Measurements from ENCODE around the gene FURIN. TPM values are rescaled to one million over a fixed set of nuclear protein-coding genes. Genes with fewer than 3 reads are reported as not detected.

FURIN gene
- total and polyA plus RNA-seq, 2 donors (not counting 1 experiment from before 2014, with no cell fraction given) = 19.4 to 27.9 TPM

DNA sequence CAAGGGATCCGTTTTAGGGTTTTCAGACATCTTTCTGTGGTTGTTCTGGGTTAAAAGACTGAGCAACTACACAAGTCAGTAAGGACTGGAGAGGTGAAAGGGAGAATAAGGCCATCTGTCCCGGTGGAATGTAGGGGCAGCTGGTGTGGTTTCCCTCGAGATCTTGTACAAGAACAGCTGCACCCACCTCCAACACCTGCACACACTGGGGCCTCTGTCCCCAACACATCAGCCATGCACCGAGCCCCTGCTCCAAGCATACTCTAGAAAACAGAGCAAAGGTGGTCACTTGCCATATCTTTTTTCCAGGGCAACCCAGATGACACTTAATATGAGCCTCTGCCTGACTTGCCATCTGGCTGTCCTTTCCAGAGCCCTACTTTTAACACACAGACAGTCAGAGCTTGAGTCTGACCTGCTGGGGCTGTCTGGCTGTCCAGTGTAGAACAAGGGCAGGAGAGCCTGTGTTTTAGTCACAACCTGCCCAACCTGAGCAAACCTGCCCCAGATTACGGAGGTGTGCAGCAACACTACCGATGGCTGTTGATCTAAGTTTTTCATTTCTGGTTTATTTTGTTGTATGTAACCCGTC, 46.9 kb downstream of the FURIN start:
- Histone ChIP-seq H3K36me3 (ENCODE audit: control insufficient read depth, insufficient read depth, low read length) (peaks cover 25% of the 10 kb centered on the region), H3K27ac (ENCODE audit: insufficient read depth, low read length) (no peak overlapping the region)
- no peak for DNase-seq (ENCODE audit: low read depth in 2 of 2)

DNA sequence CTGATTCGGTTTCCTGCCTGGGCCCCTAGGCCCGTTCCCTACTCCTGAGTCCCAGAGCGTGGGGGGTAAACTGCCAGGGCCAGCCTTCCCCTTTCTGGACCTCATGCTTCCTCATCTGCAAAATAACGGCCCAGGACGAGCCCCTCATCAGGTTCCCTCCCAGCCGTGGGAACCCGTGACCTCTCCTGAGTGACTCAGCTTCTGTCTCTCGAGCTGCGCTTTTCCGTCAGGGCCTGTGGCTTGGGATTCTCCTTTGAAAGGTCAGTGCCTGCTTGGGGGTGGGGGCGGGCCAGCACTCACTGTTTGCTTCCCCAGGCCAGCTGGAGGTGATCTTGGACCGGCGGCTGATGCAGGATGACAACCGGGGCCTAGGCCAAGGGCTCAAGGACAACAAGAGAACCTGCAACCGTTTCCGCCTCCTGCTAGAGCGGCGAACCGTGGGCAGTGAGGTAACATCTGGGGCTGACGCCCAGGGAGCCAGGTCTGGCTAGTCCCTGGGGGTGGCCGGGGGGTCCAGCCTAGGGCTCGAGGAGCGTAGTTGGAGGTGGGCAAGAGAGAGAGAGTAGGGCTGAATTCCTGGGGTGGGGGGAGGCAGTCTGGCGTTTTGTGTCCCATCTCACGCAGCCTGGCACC, 47.5 kb downstream of the FURIN start:
- Histone ChIP-seq H3K4me3 (replicated peaks in 1 of 4; ENCODE audit: control extremely low read depth in 1 of 4, insufficient read depth in 1 of 4, low read depth in 3 of 4, low read length in 4 of 4) (no peak overlapping the region), H3K27ac (ENCODE audit: insufficient read depth, low read length) (no peak overlapping the region), H3K4me2 (ENCODE audit: extremely low read depth, insufficient read depth, low read length) (no peak overlapping the region), H3K9me3 (ENCODE audit: control insufficient read depth, insufficient read depth, low read depth, low read length) (no peaks in the 10 kb centered on the region), H2AFZ (ENCODE audit: low read length) (no peak overlapping the region), H3K36me3 (ENCODE audit: control insufficient read depth, insufficient read depth, low read length) (peaks cover 26% of the 10 kb centered on the region), H3K4me1 (ENCODE audit: control insufficient read depth, extremely low read depth, insufficient read depth, low read length) (no peaks in the 10 kb centered on the region), H3K27me3 (ENCODE audit: control insufficient read depth, insufficient read depth, low read length) (no peaks in the 10 kb centered on the region), H4K20me1 (ENCODE audit: control insufficient read depth, extremely low read depth, insufficient read depth, low read length) (no peaks in the 10 kb centered on the region), H3K79me2 (ENCODE audit: control insufficient read depth, insufficient read depth, low read length) (no peaks in the 10 kb centered on the region), H3K9ac (ENCODE audit: insufficient read depth, low read length) (no peak overlapping the region)
- DNase-seq (ENCODE audit: low read depth in 2 of 2) = peak; percentile 26 to 58
- TF ChIP-seq, protein P1, sequence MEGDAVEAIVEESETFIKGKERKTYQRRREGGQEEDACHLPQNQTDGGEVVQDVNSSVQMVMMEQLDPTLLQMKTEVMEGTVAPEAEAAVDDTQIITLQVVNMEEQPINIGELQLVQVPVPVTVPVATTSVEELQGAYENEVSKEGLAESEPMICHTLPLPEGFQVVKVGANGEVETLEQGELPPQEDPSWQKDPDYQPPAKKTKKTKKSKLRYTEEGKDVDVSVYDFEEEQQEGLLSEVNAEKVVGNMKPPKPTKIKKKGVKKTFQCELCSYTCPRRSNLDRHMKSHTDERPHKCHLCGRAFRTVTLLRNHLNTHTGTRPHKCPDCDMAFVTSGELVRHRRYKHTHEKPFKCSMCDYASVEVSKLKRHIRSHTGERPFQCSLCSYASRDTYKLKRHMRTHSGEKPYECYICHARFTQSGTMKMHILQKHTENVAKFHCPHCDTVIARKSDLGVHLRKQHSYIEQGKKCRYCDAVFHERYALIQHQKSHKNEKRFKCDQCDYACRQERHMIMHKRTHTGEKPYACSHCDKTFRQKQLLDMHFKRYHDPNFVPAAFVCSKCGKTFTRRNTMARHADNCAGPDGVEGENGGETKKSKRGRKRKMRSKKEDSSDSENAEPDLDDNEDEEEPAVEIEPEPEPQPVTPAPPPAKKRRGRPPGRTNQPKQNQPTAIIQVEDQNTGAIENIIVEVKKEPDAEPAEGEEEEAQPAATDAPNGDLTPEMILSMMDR (conservative IDR thresholded peaks at IDR 0.05 in 1 of 2, IDR thresholded peaks at IDR 0.05 in 1 of 2; ENCODE audit: low read depth in 1 of 2, low read length in 2 of 2) = no peak
- no peak for TF ChIP-seq EZH2 (IDR thresholded peaks at IDR 0.05; ENCODE audit: low read length, missing control alignments)

More for the DNA sequence above, 46.9 kb downstream of the FURIN start:
- Histone ChIP-seq H4K20me1 (ENCODE audit: control insufficient read depth, extremely low read depth, insufficient read depth, low read length) (no peaks in the 10 kb centered on the region), H2AFZ (ENCODE audit: low read length) (no peak overlapping the region), H3K4me1 (ENCODE audit: control insufficient read depth, extremely low read depth, insufficient read depth, low read length) (no peaks in the 10 kb centered on the region), H3K27me3 (ENCODE audit: control insufficient read depth, insufficient read depth, low read length) (no peaks in the 10 kb centered on the region), H3K9ac (ENCODE audit: insufficient read depth, low read length) (no peak overlapping the region), H3K4me2 (ENCODE audit: extremely low read depth, insufficient read depth, low read length) (no peak overlapping the region), H3K4me3 (replicated peaks in 1 of 4; ENCODE audit: control extremely low read depth in 1 of 4, insufficient read depth in 1 of 4, low read depth in 3 of 4, low read length in 4 of 4) (no peak overlapping the region), H3K79me2 (ENCODE audit: control insufficient read depth, insufficient read depth, low read length) (no peaks in the 10 kb centered on the region), H3K9me3 (ENCODE audit: control insufficient read depth, insufficient read depth, low read depth, low read length) (no peaks in the 10 kb centered on the region)
- TF ChIP-seq, protein P1 (conservative IDR thresholded peaks at IDR 0.05 in 1 of 2, IDR thresholded peaks at IDR 0.05 in 1 of 2; ENCODE audit: low read depth in 1 of 2, low read length in 2 of 2) = no peak
- no peak for TF ChIP-seq EZH2 (IDR thresholded peaks at IDR 0.05; ENCODE audit: low read length, missing control alignments)

DNA sequence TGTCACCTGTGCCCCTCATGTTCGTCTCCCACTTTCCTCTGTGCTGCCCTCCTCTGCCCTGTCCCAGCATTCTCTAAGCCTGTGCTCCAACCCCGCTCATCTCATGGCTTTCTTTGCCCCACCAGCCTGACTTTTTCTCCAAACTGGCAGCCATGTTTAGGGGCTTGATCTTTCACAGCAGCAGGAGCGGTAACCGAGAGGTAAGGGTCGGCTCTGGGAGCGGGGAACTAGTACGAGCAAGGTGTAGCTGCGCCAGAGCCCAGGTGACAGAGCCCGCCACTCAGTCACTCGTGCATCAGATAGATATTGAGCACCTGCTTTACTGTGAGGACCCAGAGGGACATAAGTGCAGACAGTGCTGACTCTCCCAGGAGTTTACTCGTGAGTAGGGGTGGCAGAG, 48.1 kb downstream of the FURIN start:
- TF ChIP-seq EZH2 (IDR thresholded peaks at IDR 0.05; ENCODE audit: low read length, missing control alignments) = no peak
- TF ChIP-seq, protein P1 (conservative IDR thresholded peaks at IDR 0.05 in 1 of 2, IDR thresholded peaks at IDR 0.05 in 1 of 2; ENCODE audit: low read depth in 1 of 2, low read length in 2 of 2) = no peak
- Histone ChIP-seq H4K20me1 (ENCODE audit: control insufficient read depth, extremely low read depth, insufficient read depth, low read length) (no peaks in the 10 kb centered on the region), H3K4me1 (ENCODE audit: control insufficient read depth, extremely low read depth, insufficient read depth, low read length) (no peaks in the 10 kb centered on the region), H3K27me3 (ENCODE audit: control insufficient read depth, insufficient read depth, low read length) (no peaks in the 10 kb centered on the region), H3K4me3 (replicated peaks in 1 of 4; ENCODE audit: control extremely low read depth in 1 of 4, insufficient read depth in 1 of 4, low read depth in 3 of 4, low read length in 4 of 4) (no peak overlapping the region), H2AFZ (ENCODE audit: low read length) (no peak overlapping the region), H3K4me2 (ENCODE audit: extremely low read depth, insufficient read depth, low read length) (no peak overlapping the region), H3K9ac (ENCODE audit: insufficient read depth, low read length) (no peak overlapping the region), H3K9me3 (ENCODE audit: control insufficient read depth, insufficient read depth, low read depth, low read length) (no peaks in the 10 kb centered on the region), H3K79me2 (ENCODE audit: control insufficient read depth, insufficient read depth, low read length) (no peaks in the 10 kb centered on the region), H3K27ac (ENCODE audit: insufficient read depth, low read length) (no peak overlapping the region), H3K36me3 (ENCODE audit: control insufficient read depth, insufficient read depth, low read length) (peaks cover 24% of the 10 kb centered on the region)
- DNase-seq (ENCODE audit: low read depth in 2 of 2) = no peak

All from fibroblast of lung (primary cell).